GOT3 (cell line): ENCODE data around the gene GRIN3A.
"Not testable (repeated sequence)": the region's sequence is repeated elsewhere in the genome, so short reads cannot be mapped to it uniquely, and the experiment has no call there.

Experiments used
- DNase-seq: peaks from one replicate; lab custom pipeline; 2025; ENCODE audit warnings: mixed read lengths; lab: John Stamatoyannopoulos, UW

GRIN3A gene

GRCh38 chr9:101632611-101633010 is 105.8 kb downstream of the GRIN3A start:
- DNase-seq: no peak

GRCh38 chr9:101631892-101632291 is 106.6 kb downstream of the GRIN3A start:
- DNase-seq: no peak

- no peak for DNase-seq
Observed at GRCh38 chr9:101629636-101630035, 108.8 kb downstream of the GRIN3A start.

- no peak for DNase-seq
Observed at GRCh38 chr9:101628173-101628572, 110.3 kb downstream of the GRIN3A start.

- no peak for DNase-seq
Observed at GRCh38 chr9:101626295-101626694, 112.2 kb downstream of the GRIN3A start.

GRCh38 chr9:101625876-101626275 is 112.6 kb downstream of the GRIN3A start:
- no peak for DNase-seq

- no peak for DNase-seq
Observed at GRCh38 chr9:101620452-101620851, 118.0 kb downstream of the GRIN3A start.

GRCh38 chr9:101618698-101619097 is 119.7 kb downstream of the GRIN3A start:
- no peak for DNase-seq

- no peak for DNase-seq
Observed at GRCh38 chr9:101605547-101605946, 132.9 kb downstream of the GRIN3A start.

GRCh38 chr9:101604296-101604695 is 134.2 kb downstream of the GRIN3A start:
- no peak for DNase-seq

GRCh38 chr9:101601904-101602765 is 136.3 kb downstream of the GRIN3A start:
- DNase-seq: no peak

GRCh38 chr9:101594796-101595195 is 143.7 kb downstream of the GRIN3A start, which contains the start of gene PPP3R2:
Gene PPP3R2, minus strand, starts transcription at chr9:101594969. Its CDS starts 48 bp downstream, at chr9:101594921.
- no peak for DNase-seq

GRCh38 chr9:101593345-101593744 is 145.1 kb downstream of the GRIN3A start:
- DNase-seq: no peak

GRCh38 chr9:101592788-101593187 is 145.7 kb downstream of the GRIN3A start:
- no peak for DNase-seq

- no peak for DNase-seq
Observed at GRCh38 chr9:101591787-101592446, 146.5 kb downstream of the GRIN3A start.

- no peak for DNase-seq
Observed at GRCh38 chr9:101590901-101591300, 147.5 kb downstream of the GRIN3A start.

GRCh38 chr9:101590074-101590473 is 148.4 kb downstream of the GRIN3A start:
- not testable (repeated sequence) for DNase-seq

GRCh38 chr9:101587332-101588043 is 151.0 kb downstream of the GRIN3A start:
- DNase-seq: no peak

GRCh38 chr9:101586651-101587050 is 151.8 kb downstream of the GRIN3A start:
- no peak for DNase-seq

GRCh38 chr9:101585740-101586139 is 152.7 kb downstream of the GRIN3A start:
- no peak for DNase-seq

GRCh38 chr9:101582553-101582952 is 155.9 kb downstream of the GRIN3A start:
- DNase-seq: no peak

GRCh38 chr9:101579711-101580545 is 158.5 kb downstream of the GRIN3A start:
- DNase-seq: no peak
